T-helper 1 cell treated with Interleukin-12 subunit alpha and Interleukin-12 subunit beta and Interleukin-4 antibody, amounts not matched to agents 30 ng/mL and 1 ng/mL, for 36 hours (primary cell): ENCODE results near the gene FGD3. TPM values are rescaled to one million over a fixed set of nuclear protein-coding genes. Genes with fewer than 3 reads are reported as not detected.
"Not testable (repeated sequence)": the region's sequence is repeated elsewhere in the genome, so short reads cannot be mapped to it uniquely, and the experiment has no call there.

Experiments used
- intact Hi-C: fragments of 100-400 bp; cut with micrococcal nuclease; formaldehyde crosslinking; loops from one replicate; pipeline ENCODE4 v1.15.1; 2024
- total RNA-seq: library from RNA; stranded (reverse); gene quantifications from 2 replicates; pipeline ENCODE4 v1.2.3, GENCODE V29; 2022

Gene FGD3
- 129 and 133 TPM in 2 replicates for total RNA-seq

- intact Hi-C loops = no loop called here
Observed at GRCh38 chr9:92947268-92948037, at the start of gene FGD3. TSS of gene FGD3 (plus strand) at chr9:92947523. CDS start at chr9:92976257, 28,734 bp downstream.

- intact Hi-C loops = not testable (repeated sequence)
Observed at GRCh38 chr9:92905137-92905536, 42.2 kb upstream of the FGD3 start.

GRCh38 chr9:92911511-92912475 is 35.5 kb upstream of the FGD3 start:
- intact Hi-C loops = no loop called here

- intact Hi-C loops = no loop called here
Observed at GRCh38 chr9:92917176-92917800, 30.0 kb upstream of the FGD3 start.

GRCh38 chr9:92920437-92920836 is 26.9 kb upstream of the FGD3 start:
- intact Hi-C loops = no loop called here

- intact Hi-C loops = no loop called here
Observed at GRCh38 chr9:92931606-92932005, 15.7 kb upstream of the FGD3 start.

- intact Hi-C loops = no loop called here
Observed at GRCh38 chr9:92934321-92934720, 13.0 kb upstream of the FGD3 start.

GRCh38 chr9:92938025-92938424 is 9.3 kb upstream of the FGD3 start:
- intact Hi-C loops = no loop called here

- intact Hi-C loops = no loop called here
Observed at GRCh38 chr9:92941861-92942260, 5.5 kb upstream of the FGD3 start.

- intact Hi-C loops = no loop called here
Observed at GRCh38 chr9:92942688-92943616, 4.4 kb upstream of the FGD3 start.

- intact Hi-C loops = no loop called here
Observed at GRCh38 chr9:92944921-92945320, 2.4 kb upstream of the FGD3 start.

- intact Hi-C loops = no loop called here
Observed at GRCh38 chr9:92945796-92946195, 1.5 kb upstream of the FGD3 start.

- intact Hi-C loops = no loop called here
Observed at GRCh38 chr9:92948038-92948534, 763 bp downstream of the FGD3 start.

GRCh38 chr9:92948632-92949031 is 1.3 kb downstream of the FGD3 start:
- intact Hi-C loops = no loop called here

GRCh38 chr9:92949266-92949982 is 2.1 kb downstream of the FGD3 start:
- intact Hi-C loops = no loop called here

GRCh38 chr9:92950359-92950955 is 3.1 kb downstream of the FGD3 start:
- intact Hi-C loops = no loop called here

GRCh38 chr9:92952906-92953610 is 5.7 kb downstream of the FGD3 start:
- intact Hi-C loops = no loop called here

GRCh38 chr9:92954049-92954861 is 6.9 kb downstream of the FGD3 start:
- intact Hi-C loops = loop anchor here (1.0 to 2.0 kb wide), 3 partner anchors 10 to 143 kb away; partner anchors contain the start of genes CARD19 and ZNF484
